Measurements from ENCODE around the gene MAML2.

Gene MAML2

GRCh38 chr11:96215826-96216225 is 127.2 kb downstream of the MAML2 start:
- in situ Hi-C loops (cut with MboI; ENCODE audit: low sequenced_read_pairs) = no loop called here

DNA sequence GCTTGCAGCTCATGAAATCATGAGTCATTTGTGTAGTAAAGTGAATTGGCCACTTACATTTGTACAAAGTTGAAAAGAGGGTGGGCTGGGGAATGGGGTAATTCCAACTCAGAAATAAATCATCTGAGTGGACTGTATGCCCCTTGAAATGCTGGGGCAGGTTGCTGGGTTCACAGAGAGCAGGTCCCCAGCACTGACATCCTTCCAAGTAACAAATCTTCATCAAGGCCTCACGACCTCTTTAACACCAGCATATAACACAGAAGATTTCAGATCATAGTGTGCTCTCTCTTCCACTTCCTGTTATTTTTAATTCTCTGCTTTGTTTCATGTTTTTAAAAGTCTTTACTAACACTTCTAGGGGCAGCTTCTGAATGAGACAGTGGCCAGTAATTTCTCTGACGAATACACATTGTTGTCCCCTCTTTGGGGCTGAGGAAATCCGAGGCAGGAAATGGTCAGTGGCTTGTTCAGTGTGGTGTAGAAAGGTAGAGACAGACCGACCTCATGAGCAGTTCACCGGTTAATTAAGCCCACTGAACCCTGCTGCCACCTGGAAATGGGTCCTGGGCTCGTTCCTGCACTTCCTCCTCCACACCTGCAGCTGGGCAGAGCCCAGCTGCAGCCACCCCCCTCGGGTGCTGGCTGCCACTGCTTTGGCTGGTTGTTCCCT is 127.7 kb downstream of the MAML2 start:
- in situ Hi-C loops (cut with MboI; ENCODE audit: low sequenced_read_pairs) = no loop called here

DNA sequence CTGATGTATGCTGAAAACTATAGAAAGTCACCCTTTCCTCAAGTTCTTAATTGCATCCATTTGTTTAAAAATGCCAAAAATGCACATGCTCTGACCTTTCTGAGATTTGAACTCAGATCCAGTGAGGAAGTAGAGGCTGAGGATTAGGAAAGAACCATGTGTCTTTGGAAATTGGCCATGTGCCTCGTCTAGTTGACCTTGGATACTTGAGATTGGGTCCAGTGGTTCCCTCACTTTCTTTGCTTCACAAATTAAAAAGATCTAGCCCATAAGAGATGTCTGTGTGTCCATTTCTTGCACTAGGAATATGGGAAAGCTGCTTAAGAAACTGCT is 128.3 kb downstream of the MAML2 start:
- in situ Hi-C loops (cut with MboI; ENCODE audit: low sequenced_read_pairs) = no loop called here

DNA sequence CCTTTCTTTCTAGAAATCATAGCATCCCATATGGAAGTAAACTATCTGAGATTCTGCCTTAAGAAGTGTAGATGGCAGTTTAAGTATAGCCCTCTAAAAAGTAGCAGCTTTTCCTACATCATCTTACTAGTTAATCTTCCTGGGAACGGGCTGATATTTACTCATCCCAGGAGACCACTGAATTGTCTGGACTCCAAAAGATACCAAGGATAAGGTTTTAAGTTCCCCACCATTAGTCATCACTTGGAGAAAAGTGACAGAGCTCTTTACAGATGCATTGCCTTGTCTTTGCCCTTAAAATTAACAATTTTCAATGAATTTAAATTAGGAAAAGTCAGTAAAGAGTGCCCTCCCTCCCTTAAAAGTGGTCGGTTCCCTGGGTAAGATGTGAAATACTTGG is 129.5 kb downstream of the MAML2 start:
- in situ Hi-C loops (cut with MboI; ENCODE audit: low sequenced_read_pairs) = no loop called here

- in situ Hi-C loops (cut with MboI; ENCODE audit: low sequenced_read_pairs) = no loop called here
These were observed 131.6 kb downstream of the MAML2 start for GRCh38 chr11:96211436-96211835.

- in situ Hi-C loops (cut with MboI; ENCODE audit: low sequenced_read_pairs) = no loop called here
These were observed 135.2 kb downstream of the MAML2 start for GRCh38 chr11:96207459-96208449.

- in situ Hi-C loops (cut with MboI; ENCODE audit: low sequenced_read_pairs) = no loop called here
These were observed 136.0 kb downstream of the MAML2 start for GRCh38 chr11:96206955-96207354.

GRCh38 chr11:96205460-96205809 is 137.6 kb downstream of the MAML2 start:
- in situ Hi-C loops (cut with MboI; ENCODE audit: low sequenced_read_pairs) = no loop called here

DNA sequence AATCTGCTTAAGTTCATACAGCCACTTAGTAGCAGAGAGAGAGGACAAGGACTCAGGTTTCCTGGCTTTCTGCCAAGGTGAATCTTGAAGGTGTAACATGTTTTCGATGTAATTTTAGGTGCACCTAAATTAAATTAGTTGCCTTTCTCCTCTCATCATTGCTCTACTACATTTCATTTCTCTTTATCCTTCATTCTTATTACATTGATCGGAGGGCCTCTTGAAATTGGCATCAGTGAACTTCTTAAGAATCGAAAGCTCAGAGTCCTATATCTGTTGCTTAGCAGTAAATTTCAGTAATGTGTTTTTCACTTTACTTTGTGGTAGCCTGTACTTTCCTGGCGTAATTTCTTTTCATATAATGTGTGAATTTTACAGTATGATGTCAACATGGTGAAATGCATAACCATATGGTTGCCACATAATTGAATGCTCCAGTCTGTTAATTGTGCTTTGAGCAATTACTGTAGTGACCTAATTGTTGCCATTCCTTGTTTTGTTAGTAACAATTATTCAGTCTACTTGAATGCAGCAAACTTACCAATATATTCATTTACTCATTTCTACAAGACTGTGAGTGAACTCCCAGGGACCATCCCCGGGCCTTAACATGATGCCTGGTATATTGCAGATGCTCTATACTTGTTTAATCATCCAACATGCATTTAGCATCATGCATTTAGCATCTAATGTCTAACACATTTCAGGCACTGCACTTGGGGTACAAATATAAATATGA is 138.1 kb downstream of the MAML2 start:
- in situ Hi-C loops (cut with MboI; ENCODE audit: low sequenced_read_pairs) = no loop called here

- in situ Hi-C loops (cut with MboI; ENCODE audit: low sequenced_read_pairs) = no loop called here
These were observed 138.7 kb downstream of the MAML2 start for GRCh38 chr11:96204366-96204659.

GRCh38 chr11:96203567-96204365 is 139.2 kb downstream of the MAML2 start:
- in situ Hi-C loops (cut with MboI; ENCODE audit: low sequenced_read_pairs) = no loop called here

- in situ Hi-C loops (cut with MboI; ENCODE audit: low sequenced_read_pairs) = no loop called here
These were observed 142.8 kb downstream of the MAML2 start for GRCh38 chr11:96200243-96200642.

DNA sequence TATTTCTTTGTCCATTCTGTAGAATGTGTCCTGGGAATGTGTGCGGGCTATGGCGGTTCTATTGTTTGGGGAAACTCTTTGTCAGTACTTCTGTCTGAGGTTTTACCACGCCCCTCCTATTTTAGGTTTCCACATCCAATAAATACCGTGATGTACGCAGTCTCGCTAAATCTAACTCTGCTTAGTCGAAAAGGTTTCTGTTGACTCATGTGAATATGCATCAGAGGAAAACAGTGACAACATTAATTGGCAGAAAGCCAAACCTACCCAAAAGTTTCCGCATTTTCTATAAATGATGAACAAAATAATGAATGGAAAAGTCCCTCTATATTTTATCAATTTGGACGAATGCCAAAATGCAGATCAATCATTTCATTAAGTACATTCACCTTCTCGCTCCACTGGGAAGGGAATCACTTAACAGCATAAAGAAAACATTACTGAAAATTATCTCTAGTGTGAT is 143.4 kb downstream of the MAML2 start:
- in situ Hi-C loops (cut with MboI; ENCODE audit: low sequenced_read_pairs) = no loop called here

DNA sequence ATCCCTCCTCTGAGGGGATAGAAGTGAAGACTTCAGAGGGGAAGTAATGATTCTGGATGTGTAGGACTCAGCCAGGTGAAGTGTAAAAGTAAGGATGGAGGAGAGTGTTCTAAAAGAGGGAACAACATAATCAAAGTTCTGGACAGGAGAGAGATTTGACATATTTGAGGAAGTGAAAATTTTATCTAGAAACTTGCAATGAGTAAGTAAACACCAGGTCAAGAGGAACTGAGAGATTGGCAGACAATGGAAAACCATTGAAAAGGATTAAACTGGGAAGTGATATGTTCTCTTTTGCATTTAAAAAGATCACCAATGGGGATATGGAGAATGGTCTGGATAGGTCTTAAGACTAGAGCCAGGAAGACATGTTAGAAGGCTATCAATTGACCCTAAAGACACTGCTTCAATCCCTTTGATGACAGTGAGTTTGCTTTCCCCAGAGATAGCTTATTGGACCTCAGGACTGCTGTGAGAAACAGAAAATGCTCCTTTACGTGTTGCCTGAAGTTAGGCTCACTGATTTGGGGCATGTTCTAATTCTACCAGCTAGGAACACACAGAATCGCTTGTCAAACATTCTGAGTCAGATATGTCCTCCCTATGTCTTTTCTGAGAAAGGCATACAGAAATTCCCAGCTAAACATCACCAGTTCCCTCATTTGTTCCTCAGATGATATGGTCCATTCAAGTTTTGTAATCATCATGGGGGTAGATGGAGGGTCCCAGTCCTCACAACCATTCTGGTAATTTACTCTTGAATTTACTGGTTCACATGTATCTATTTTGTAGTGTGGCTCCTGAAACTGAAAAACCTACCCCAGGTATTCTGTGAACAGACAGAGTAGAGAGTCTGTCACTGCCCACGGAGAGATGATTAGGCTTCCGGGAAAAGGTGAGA is 144.9 kb downstream of the MAML2 start:
- in situ Hi-C loops (cut with MboI; ENCODE audit: low sequenced_read_pairs) = no loop called here

- in situ Hi-C loops (cut with MboI; ENCODE audit: low sequenced_read_pairs) = no loop called here
These were observed 145.9 kb downstream of the MAML2 start for GRCh38 chr11:96197103-96197502.

- in situ Hi-C loops (cut with MboI; ENCODE audit: low sequenced_read_pairs) = no loop called here
These were observed 146.8 kb downstream of the MAML2 start for GRCh38 chr11:96196181-96196662.

DNA sequence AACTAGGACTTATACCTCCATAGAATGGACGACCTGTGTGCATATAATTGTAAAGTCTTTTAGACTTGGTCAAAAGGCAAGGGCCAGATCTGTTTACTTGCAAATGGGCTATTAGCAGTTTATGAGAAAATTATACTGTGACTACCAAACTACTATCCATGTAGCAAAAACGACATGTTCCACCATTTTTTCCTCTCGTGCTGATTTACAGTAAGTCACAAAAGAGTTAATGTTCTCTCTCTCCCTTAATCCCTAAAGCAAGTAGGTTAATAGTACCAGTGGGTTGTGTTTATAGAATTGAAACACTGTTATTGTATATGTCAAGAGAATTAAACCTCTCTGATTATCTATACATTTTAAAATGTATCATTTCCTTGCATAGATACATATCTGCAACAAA is 147.3 kb downstream of the MAML2 start:
- in situ Hi-C loops (cut with MboI; ENCODE audit: low sequenced_read_pairs) = no loop called here

DNA sequence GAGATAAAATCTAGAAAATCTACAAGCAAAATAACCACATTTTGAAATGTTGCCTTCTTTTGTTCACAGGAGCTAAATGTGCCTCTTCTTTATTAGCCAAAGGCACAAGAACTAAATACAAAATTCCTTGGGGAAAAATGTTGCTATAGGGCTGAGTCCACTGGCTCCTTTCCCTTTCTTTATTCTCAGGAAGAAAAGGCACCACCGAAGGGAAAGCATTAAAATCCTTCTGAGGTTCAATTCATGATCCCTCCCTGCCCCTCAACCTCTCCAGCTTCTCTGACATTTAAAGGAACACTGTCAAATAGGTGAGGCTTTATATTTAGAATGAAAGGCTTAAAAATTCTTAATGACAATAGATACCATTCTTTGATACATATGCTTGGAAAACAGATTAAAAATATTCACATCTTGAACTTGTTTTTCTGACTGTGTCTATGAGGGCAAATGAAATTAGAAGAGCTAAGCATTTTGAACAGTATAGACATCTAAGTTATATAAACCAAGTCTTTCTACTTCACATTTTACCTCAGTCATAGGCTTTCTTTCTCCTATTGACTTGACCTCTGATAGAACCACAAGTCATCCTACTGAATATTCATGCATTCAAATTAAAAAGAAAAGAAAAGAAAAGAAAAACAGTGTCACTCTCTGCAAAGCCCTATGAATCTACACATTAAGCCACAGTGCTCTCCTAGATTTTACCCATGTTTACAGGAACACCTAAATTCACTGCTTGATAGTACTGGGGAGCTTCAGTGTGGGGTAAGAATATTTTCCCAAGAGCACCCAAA is 148.2 kb downstream of the MAML2 start:
- in situ Hi-C loops (cut with MboI; ENCODE audit: low sequenced_read_pairs) = no loop called here

All from HL-60/S4 treated with phorbol 12-myristate 13-acetate at 8.2 ng/mL for 4 days and 3 days (cell line).